Endothelial cell of umbilical vein (primary cell): ENCODE results near the gene DCLRE1A. TPM values are rescaled to one million over a fixed set of nuclear protein-coding genes. Genes with fewer than 3 reads are reported as not detected.

Experiments
- BruUV-seq: library from RNA; stranded (reverse); fragments of 400-500 nt; replicated peaks from 2 replicates; lab custom pipeline; 2021; lab: Mats Ljungman, UMichigan
- CTCF ChIA-PET: fragments of 300-600, 350-600 bp; sonication (Branson Sonifier 250); formaldehyde crosslinking; loops from one replicate; lab custom pipeline; 2021; ENCODE audit warnings: antibody characterized with exemption, inconsistent platforms; lab: Charles Lee
- POLR2A ChIA-PET: fragments of 300-600, 350-600 bp; sonication (Branson Sonifier 250); formaldehyde crosslinking; loops from one replicate; lab custom pipeline; 2021; ENCODE audit warnings: antibody characterized with exemption, inconsistent platforms; lab: Charles Lee
- DNase-seq: peaks from one replicate; pipeline ENCODE4 v3.0.0-alpha.2; 2011; ENCODE audit warnings: low read depth, low spot score
- FAIRE-seq: peaks from 2 replicates; lab custom pipeline; 2011; peaks lifted over from hg19 to GRCh38; lab: Jason Lieb, UNC
- H2AFZ ChIP-seq: 2 replicates; pipeline ENCODE4 v1.6.0; 2012; ENCODE audit warnings: low read depth, low read length, control low read depth, inconsistent platforms
- H3K27ac ChIP-seq: 2 replicates; pipeline ENCODE4 v1.5.1; 2011; ENCODE audit warnings: low read depth, mild to moderate bottlenecking, control low read depth, low read length, moderate library complexity; ENCODE audit not compliant: insufficient read depth
- H3K27me3 ChIP-seq, 2 experiments: 2 replicates each; pipeline versions ENCODE4 v1.6.0 to v1.6.1; 2011; ENCODE audit warnings: low read length in 2 of 2, mixed read lengths in 1 of 2; ENCODE audit not compliant: control insufficient read depth in 2 of 2, insufficient read depth in 2 of 2
- H3K36me3 ChIP-seq, 2 experiments: 2 replicates in 1 of 2; 3 replicates in 1 of 2; pipeline ENCODE4 v1.5.1; 2011; ENCODE audit warnings: low read length in 2 of 2, mild to moderate bottlenecking in 1 of 2, moderate library complexity in 1 of 2; ENCODE audit not compliant: control insufficient read depth in 2 of 2, insufficient read depth in 2 of 2; ENCODE audit errors: extremely low read depth in 1 of 2
- H3K4me1 ChIP-seq: 3 replicates; pipeline ENCODE4 v1.5.1; 2011; ENCODE audit warnings: mild to moderate bottlenecking, low read length; ENCODE audit not compliant: control insufficient read depth, insufficient read depth; ENCODE audit errors: extremely low read depth
- H3K4me2 ChIP-seq: 2 replicates; pipeline ENCODE4 v1.6.1; 2011; ENCODE audit warnings: low read length, control low read depth, mixed read lengths; ENCODE audit not compliant: insufficient read depth
- H3K4me3 ChIP-seq, 3 experiments: fragments of 200-600 bp in 1 of 3; sonication (generic), shearing (Covaris generic) in 1 of 3; replicated peaks in 1 of 3; 2 replicates each; pipeline ENCODE4 v1.5.1; 2011 to 2016; ENCODE audit warnings: control low read depth in 3 of 3, low read length in 3 of 3, mild to moderate bottlenecking in 2 of 3, inconsistent platforms in 1 of 3, low read depth in 1 of 3, moderate library complexity in 1 of 3; ENCODE audit not compliant: insufficient read depth in 1 of 3
- H3K79me2 ChIP-seq: 2 replicates; pipeline ENCODE4 v1.6.0; 2012; ENCODE audit warnings: low read length, inconsistent platforms; ENCODE audit not compliant: control insufficient read depth, insufficient read depth
- H3K9ac ChIP-seq: replicated peaks from 2 replicates; pipeline ENCODE3; 2011; ENCODE audit warnings: low read length, control low read depth; ENCODE audit not compliant: insufficient read depth; ENCODE audit errors: extremely low read depth
- H3K9me1 ChIP-seq: replicated peaks from 3 replicates; pipeline ENCODE4 v1.6.0; 2011; ENCODE audit warnings: mild to moderate bottlenecking, low read length; ENCODE audit not compliant: control insufficient read depth, insufficient read depth; ENCODE audit errors: extremely low read depth
- H3K9me3 ChIP-seq: replicated peaks from 2 replicates; pipeline ENCODE4 v1.5.1; 2012; ENCODE audit warnings: low read length, inconsistent platforms; ENCODE audit not compliant: control insufficient read depth, insufficient read depth
- H4K20me1 ChIP-seq: replicated peaks from 2 replicates; pipeline ENCODE3; 2011; ENCODE audit warnings: mild to moderate bottlenecking, low read length; ENCODE audit not compliant: control insufficient read depth, insufficient read depth; ENCODE audit errors: extremely low read depth
- EZH2 ChIP-seq: IDR thresholded peaks from 2 replicates; pipeline ENCODE4 v1.6.1; 2012; ENCODE audit warnings: borderline replicate concordance, low read depth, mild to moderate bottlenecking, moderate library complexity, low read length, inconsistent platforms; ENCODE audit not compliant: severe bottlenecking
- FOS ChIP-seq: IDR thresholded peaks from 2 replicates; pipeline ENCODE4 v1.6.1; 2011; ENCODE audit warnings: mild to moderate bottlenecking, low read length, moderate library complexity, borderline replicate concordance; ENCODE audit not compliant: insufficient read depth
- JUN ChIP-seq: IDR thresholded peaks from 2 replicates; pipeline ENCODE4 v1.6.1; 2011; ENCODE audit warnings: borderline replicate concordance, low read depth; ENCODE audit not compliant: insufficient read length, insufficient read depth
- MYC ChIP-seq: IDR thresholded peaks from one replicate; pipeline ENCODE4 v1.6.1; 2011; ENCODE audit warnings: mild to moderate bottlenecking, low read depth, low read length
- POLR2A ChIP-seq: IDR thresholded peaks from 2 replicates; pipeline ENCODE4 v1.6.1; 2012; ENCODE audit warnings: low read depth, mild to moderate bottlenecking, control low read depth, low read length
- POLR2AphosphoS5 ChIP-seq: IDR thresholded peaks from 2 replicates; pipeline ENCODE4 v1.6.1; 2012; ENCODE audit warnings: low read depth, mild to moderate bottlenecking, control low read depth, low read length, moderate library complexity; ENCODE audit not compliant: insufficient read depth
- dilution Hi-C: fragments of 300-500 bp; cut with MboI; formaldehyde crosslinking; loops from one replicate; pipeline ENCODE4 v1.15.0; 2019; ENCODE audit warnings: low sequenced_read_pairs; ENCODE audit not compliant: extremely low pct_ligation_motif_present
- intact Hi-C: fragments of 100-400 bp; cut with micrococcal nuclease; formaldehyde crosslinking; loops from one replicate; pipeline ENCODE4 v1.10.0; 2022
- polyA plus RNA-seq, 4 experiments: library from polyadenylated mRNA; depleted of rRNA in 3 of 4; stranded (reverse) in 3 of 4; unstranded in 1 of 4; fragments of >200 nt; gene quantifications; 2 replicates each; pipeline versions ENCODE4 v1.2.1 to v1.2.3, GENCODE V29; 2011 to 2012; ENCODE audit warnings: missing spikeins in 1 of 4
- total RNA-seq: library from RNA; stranded (reverse); gene quantifications from 2 replicates; pipeline ENCODE4 v1.2.3, GENCODE V29; 2021
- TF ChIP-seq, protein P1 (sequence below): IDR thresholded peaks from 2 replicates; pipeline ENCODE4 v1.6.1; 2011; ENCODE audit not compliant: insufficient read depth, insufficient read length
- TF ChIP-seq, protein P2 (sequence below), 2 donors: IDR thresholded peaks; 1 replicate in 1 of 2; 2 replicates in 1 of 2; pipeline ENCODE4 v1.5.1; 2011; ENCODE audit warnings: low read length in 2 of 2, mild to moderate bottlenecking in 2 of 2, moderate library complexity in 2 of 2, control low read depth in 1 of 2, inconsistent platforms in 1 of 2, low read depth in 1 of 2; ENCODE audit not compliant: insufficient read depth in 1 of 2; ENCODE audit errors: extremely low read depth in 1 of 2

DCLRE1A gene
- total and polyA plus RNA-seq, 2 donors (not counting 3 experiments of a cell fraction or from before 2014, with no cell fraction given) = 3.6 to 6.7 TPM

DNA sequence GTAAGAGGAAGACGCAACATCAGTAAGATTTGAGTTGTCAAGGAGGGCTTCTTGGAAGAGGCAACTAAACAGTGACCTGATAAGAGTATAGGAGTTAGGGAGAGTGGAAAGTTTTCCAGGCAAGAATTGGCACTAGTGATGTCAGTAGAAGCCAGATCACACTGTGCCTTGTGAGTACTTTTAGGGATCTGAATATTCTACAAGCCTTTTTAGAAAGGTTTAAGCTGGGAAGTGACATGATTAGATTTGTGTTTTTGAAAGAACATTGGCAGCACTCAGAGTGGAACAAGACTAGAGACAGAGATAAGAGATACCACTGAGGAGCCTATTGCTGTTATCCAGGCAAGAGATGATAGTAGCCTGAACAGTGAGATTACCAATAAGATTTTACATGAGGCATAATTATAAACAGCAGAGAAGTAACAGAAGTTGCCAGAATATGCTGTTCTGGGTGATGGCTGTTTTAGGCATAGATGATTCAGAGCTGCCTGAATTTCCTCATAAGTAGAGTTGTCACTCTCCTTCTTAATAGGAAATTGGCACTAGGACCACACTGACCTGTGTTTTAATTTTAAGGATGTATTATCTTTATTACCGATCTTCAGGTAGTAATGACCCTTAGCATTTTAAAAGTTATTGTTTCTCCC is 46.2 kb upstream of the DCLRE1A start:
- Histone ChIP-seq H3K9ac (no peak overlapping the region), H3K79me2 (no peaks in the 10 kb centered on the region), H4K20me1 (no peaks in the 10 kb centered on the region), H3K4me2 (no peak overlapping the region), H3K27me3 (no peaks in the 10 kb centered on the region), H3K4me1 (peaks cover 6% of the 10 kb centered on the region), H2AFZ (no peak overlapping the region), H3K4me3 (no peak overlapping the region), H3K36me3 (peaks cover 2 to 17% of the 10 kb centered on the region in 2 experiments), H3K9me3 (no peaks in the 10 kb centered on the region), H3K9me1 (no peaks in the 10 kb centered on the region), H3K27ac (no peak overlapping the region)
- TF ChIP-seq, protein P1, sequence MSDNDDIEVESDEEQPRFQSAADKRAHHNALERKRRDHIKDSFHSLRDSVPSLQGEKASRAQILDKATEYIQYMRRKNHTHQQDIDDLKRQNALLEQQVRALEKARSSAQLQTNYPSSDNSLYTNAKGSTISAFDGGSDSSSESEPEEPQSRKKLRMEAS = no peak
- TF ChIP-seq EZH2 (no peak), JUN (no peak), POLR2A (no peak), POLR2AphosphoS5 (no peak), FOS (no peak), MYC (no peak)
- TF ChIP-seq, protein P2, sequence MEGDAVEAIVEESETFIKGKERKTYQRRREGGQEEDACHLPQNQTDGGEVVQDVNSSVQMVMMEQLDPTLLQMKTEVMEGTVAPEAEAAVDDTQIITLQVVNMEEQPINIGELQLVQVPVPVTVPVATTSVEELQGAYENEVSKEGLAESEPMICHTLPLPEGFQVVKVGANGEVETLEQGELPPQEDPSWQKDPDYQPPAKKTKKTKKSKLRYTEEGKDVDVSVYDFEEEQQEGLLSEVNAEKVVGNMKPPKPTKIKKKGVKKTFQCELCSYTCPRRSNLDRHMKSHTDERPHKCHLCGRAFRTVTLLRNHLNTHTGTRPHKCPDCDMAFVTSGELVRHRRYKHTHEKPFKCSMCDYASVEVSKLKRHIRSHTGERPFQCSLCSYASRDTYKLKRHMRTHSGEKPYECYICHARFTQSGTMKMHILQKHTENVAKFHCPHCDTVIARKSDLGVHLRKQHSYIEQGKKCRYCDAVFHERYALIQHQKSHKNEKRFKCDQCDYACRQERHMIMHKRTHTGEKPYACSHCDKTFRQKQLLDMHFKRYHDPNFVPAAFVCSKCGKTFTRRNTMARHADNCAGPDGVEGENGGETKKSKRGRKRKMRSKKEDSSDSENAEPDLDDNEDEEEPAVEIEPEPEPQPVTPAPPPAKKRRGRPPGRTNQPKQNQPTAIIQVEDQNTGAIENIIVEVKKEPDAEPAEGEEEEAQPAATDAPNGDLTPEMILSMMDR (IDR thresholded peaks at IDR 0.05; ENCODE audit: extremely low read depth in 1 of 2, insufficient read depth in 1 of 2, low read depth in 1 of 2, low read length in 2 of 2) = no peak
- CTCF ChIA-PET = no interaction called here
- dilution Hi-C loops (no loop called here), intact Hi-C loops (no loop called here)
- DNase-seq = no peak
- POLR2A ChIA-PET = no interaction called here
- BruUV-seq = no TSS peak
- no peak for FAIRE-seq
